Stimulated activated CD4-positive, alpha-beta T cell treated with anti-CD3 and anti-CD28 coated beads, Interleukin-4, amount 100 ng/mL, for 48 hours (primary cell): ENCODE data around the gene TAS2R31.
"Not testable (repeated sequence)": the region's sequence is repeated elsewhere in the genome, so short reads cannot be mapped to it uniquely, and the experiment has no call there.

Experiments used
- DNase-seq, 2 donors: peaks; one replicate each; pipeline ENCODE4 v3.0.0-alpha.2; 2020; ENCODE audit warnings: low read depth in 2 of 2

The TAS2R31 gene

GRCh38 chr12:11031307-11031706 lies at the start of gene TAS2R31:
TSS of gene TAS2R31 (minus strand) at chr12:11031407. CDS start at chr12:11031335, 72 bp downstream.
- no peak for DNase-seq

- DNase-seq, result no peak
These were observed 47.0 kb upstream of the TAS2R31 start for GRCh38 chr12:11078246-11078645.

- DNase-seq, result no peak
These were observed 44.4 kb upstream of the TAS2R31 start for GRCh38 chr12:11075642-11076041.

GRCh38 chr12:11071414-11071813 lies 40.2 kb upstream of the TAS2R31 start:
- no peak for DNase-seq

DNA sequence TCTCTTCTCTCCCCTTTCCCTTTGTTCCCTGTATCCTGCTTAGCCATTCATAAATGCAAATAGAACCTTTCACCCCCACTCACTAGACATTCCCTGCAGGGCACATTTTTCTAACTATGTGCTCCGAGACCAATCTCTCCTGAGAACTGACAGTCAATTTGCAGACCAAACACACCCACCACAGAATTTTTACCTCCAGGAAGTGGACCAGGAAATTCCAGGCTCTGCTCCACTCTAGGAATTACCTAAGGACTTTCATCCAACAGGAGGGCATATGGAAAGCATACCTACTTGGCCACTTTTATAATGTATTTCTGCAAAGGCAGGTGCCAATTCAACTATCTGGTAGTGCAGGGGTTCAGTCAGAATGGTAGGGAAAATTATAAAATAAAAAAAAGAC lies 39.8 kb upstream of the TAS2R31 start:
- DNase-seq, result no peak

DNA sequence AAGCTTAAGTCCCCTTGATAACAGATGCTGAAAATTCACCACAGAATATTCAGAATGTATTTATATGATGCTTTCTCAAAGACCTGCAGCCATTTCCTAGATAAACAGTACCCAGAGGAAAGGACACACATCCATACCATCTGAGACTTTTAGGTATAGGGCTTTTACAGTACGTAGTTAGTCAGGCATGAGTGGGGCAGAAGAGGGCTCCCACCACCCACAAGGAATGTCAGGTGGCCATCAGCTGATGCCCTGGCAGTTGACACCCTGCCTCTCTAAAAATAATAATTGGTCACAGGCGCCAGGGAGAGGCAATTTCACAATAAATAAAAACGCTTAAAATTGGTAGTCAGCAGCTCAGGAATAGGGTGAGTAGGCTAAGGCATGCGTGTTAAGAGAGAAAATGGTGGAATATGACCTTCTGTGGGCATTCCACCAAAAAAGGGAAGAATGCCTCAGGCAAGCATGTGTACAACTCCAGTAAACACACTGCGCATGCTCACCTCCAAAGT lies 38.7 kb upstream of the TAS2R31 start:
- no peak for DNase-seq

DNA sequence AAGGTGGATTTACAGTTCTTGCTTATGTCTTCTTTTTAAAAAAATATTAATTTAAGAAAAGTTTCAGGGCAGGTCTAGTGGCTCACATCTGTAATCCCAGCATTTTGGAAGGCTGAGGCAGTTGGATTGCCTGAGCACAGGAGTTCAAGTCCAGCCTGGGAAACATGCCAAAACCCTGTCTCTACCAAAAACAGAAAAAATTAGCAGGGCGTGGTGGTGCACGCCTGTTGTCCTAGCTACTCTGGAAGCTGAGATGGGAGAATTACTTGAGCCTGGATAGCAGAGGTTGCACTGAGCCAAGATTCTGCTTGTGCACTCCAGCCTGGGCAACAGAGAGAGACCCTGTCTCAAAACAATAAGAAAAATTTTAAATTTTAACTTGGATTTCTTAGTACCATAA lies 36.3 kb upstream of the TAS2R31 start:
- DNase-seq, result no peak

DNA sequence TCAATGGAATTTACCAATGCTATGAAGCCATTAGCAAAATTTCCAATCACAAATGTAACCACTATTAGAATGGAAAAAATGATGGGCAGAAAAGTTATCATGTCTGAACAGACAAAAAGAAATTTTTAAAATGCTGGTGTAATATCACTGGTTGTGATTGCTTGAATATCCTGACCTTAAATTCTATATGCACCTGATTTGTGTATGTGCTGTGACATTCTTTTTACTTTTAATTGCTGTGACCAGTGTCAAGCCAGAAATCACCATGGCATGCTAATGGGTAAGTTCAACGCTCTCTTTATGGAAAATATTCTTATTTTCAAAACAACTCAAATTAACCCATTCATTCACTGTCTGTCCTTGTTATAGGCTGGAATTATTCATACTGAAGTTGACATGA lies 31.0 kb upstream of the TAS2R31 start, which contains the start of gene TAS2R46:
Gene TAS2R46, minus strand, starts transcription at position 101 of the 400 bp plus-strand sequence. Its CDS starts 0 bp downstream, at position 101.
- not testable (repeated sequence) for DNase-seq

DNA sequence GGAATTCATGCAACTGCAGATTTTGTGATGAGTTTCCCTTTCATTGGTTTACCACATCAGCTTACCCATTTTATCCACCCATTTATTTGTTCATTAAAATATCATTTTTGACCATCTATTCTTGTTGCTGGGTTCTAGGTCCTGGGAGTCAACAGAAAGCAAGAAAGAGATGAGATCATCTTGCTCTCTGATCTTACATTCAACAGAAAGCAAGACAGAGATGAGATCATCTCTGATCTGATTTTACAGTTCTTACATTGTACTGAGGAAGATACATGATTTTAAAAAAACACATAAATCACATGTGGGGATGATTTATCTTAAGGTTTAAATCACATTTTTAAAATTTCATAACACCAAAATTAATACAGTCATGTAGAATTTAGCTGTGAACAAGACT lies 28.6 kb upstream of the TAS2R31 start:
- no peak for DNase-seq

- DNase-seq, result no peak
These were observed 27.8 kb upstream of the TAS2R31 start for GRCh38 chr12:11059041-11059440.

DNA sequence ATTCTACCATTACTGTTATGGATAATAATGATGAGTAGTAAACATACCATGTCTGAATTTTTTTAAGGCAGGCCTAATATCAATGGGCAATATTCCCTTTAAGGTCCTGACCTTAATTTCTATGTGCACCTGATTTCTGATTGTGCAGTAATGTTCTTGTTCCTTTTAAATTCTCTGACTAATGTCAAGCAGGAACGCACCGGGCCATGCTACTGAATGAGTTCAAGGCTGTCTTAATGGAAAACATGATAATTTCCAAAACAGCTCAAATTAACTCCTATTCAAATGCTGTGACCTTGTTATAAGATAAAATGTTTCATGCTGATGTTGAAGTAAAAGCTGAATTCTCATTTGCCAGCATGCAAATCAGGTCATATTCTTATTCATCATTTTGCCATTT lies 24.1 kb upstream of the TAS2R31 start:
- DNase-seq, result no peak

GRCh38 chr12:11049806-11050531 lies 18.8 kb upstream of the TAS2R31 start:
- not testable (repeated sequence) for DNase-seq

DNA sequence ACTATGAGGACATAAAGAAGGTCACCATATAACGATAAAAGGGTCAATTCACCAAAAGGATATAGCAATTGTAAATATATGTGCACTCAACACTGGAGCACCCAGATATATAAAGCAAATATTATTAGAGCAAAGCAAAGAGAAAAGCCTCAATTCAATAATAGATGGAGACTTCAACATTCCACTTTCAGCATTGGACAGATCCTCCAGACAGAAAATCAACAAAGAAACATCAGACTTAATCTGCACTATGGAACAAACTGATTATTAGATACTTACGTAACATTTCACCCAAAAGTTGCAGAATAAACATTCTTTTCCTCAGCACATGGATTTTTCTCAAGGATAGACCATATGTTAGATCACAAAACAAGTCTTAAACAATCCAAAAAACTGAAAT lies 10.2 kb upstream of the TAS2R31 start:
- DNase-seq, result not testable (repeated sequence)

DNA sequence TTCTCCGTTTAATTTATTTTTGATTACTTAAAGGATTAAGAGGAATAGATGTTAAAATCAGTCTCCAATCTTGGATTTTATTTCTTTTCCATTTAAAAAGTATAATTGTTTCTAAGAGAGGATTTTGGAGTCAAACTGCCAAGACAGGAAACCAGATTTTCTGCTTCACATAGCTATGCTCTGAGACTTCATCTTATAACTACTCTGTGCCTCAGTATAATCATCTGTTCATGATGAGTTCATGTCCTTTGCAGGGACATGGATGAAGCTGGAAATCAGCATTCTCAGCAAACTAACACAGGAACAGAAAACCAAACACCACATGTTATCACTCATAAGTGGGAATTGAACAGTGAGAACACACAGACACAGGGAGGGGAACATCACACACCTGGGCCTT lies 9.0 kb upstream of the TAS2R31 start:
- no peak for DNase-seq

GRCh38 chr12:11039171-11039570 lies 8.0 kb upstream of the TAS2R31 start:
- no peak for DNase-seq

- not testable (repeated sequence) for DNase-seq
These were observed 2.8 kb upstream of the TAS2R31 start for GRCh38 chr12:11033959-11034358.

DNA sequence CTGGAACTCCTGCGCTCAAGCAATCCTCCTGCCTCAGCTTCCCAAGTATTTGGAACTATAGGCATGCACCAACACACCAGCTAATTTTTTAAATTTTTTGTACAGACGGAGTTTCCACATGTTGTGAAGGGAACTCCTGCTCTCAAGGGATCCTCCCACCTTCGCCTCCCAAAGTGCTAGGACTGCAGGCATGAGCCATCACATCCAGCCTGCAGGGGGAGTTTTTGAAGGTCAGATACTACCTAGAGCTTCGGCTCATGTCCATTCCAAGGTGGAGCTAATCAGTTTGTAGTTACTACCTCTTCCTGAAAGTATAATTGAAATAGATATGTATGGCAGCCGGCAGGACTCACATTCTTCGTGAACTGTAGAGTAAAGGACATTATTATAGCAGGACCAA lies 5.1 kb downstream of the TAS2R31 start:
- no peak for DNase-seq

DNA sequence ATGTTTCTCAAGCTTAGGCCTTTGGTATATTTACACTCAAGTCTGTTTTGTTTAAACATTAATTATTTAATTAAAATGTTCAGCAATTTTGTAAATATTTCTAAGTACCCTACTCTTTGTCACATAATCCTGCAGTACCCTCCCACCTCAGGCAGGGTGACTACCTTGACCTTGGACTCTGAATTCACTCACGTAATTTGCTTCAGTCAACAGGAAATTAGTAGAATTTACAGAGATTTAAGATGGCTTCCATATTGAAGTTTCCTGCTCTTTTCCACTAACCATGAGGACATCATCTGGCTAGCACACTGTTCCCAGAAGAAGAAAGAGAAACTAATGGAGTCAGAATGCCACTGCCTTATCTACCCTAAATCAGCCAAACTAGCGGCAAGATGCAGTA lies 7.8 kb downstream of the TAS2R31 start:
- DNase-seq, result no peak

- no peak for DNase-seq
These were observed 8.7 kb downstream of the TAS2R31 start, which contains the start of gene TAS2R19 for GRCh38 chr12:11022520-11022919. TSS of gene TAS2R19 (minus strand) at chr12:11022620. CDS start at chr12:11022571, 49 bp downstream.

DNA sequence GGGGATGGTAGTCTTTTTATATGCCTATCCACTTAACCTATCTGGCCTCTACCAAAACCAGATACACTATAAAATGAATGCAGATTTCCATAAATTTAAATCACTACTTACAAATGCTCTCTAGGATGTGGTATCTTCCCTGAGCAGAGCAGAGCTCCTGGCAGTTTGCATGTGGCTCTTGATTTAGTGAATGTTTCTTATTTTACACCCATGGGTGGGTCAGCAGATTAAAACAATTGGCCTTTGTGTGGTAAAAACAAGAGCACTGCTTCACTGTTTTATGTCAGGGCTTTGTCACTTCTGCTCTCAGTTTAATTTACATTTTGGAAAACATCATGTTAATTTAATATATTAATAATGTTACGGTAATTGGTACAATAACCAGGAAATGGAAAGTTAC lies 14.3 kb downstream of the TAS2R31 start:
- no peak for DNase-seq

- DNase-seq, result no peak
These were observed 15.3 kb downstream of the TAS2R31 start for GRCh38 chr12:11015775-11016430.

- DNase-seq, result no peak
These were observed 17.0 kb downstream of the TAS2R31 start for GRCh38 chr12:11014234-11014633.

- DNase-seq, result no peak
These were observed 23.6 kb downstream of the TAS2R31 start for GRCh38 chr12:11007608-11008007.
